Keratinocyte (primary cell): ENCODE data around the gene XIRP1. TPM values are rescaled to one million over a fixed set of nuclear protein-coding genes. Genes with fewer than 3 reads are reported as not detected.

Experiments
- DNase-seq: peaks from one replicate; pipeline ENCODE4 v3.0.0-alpha.2; 2011; ENCODE audit warnings: low read depth, missing footprints, low spot score
- FAIRE-seq: peaks from 2 replicates; lab custom pipeline; 2011; peaks lifted over from hg19 to GRCh38; lab: Jason Lieb, UNC
- H2AFZ ChIP-seq: 2 replicates; pipeline ENCODE4 v1.6.0; 2012; ENCODE audit warnings: low read length, control low read depth, inconsistent platforms; ENCODE audit not compliant: control insufficient read depth
- H3K27ac ChIP-seq: 2 replicates; pipeline ENCODE4 v1.5.1; 2011; ENCODE audit warnings: low read length; ENCODE audit not compliant: control insufficient read depth, insufficient read depth
- H3K27me3 ChIP-seq: 3 replicates; pipeline ENCODE4 v1.6.0; 2011; ENCODE audit warnings: low read length; ENCODE audit not compliant: control insufficient read depth, insufficient read depth; ENCODE audit errors: extremely low read depth
- H3K36me3 ChIP-seq, 2 experiments: 2 replicates in 1 of 2; 3 replicates in 1 of 2; pipeline ENCODE4 v1.5.1; 2011; ENCODE audit warnings: low read length in 2 of 2, mild to moderate bottlenecking in 1 of 2; ENCODE audit not compliant: control insufficient read depth in 2 of 2, insufficient read depth in 2 of 2; ENCODE audit errors: extremely low read depth in 1 of 2
- H3K4me1 ChIP-seq: 3 replicates; pipeline ENCODE4 v1.5.1; 2011; ENCODE audit warnings: low read length; ENCODE audit not compliant: control insufficient read depth, insufficient read depth; ENCODE audit errors: extremely low read depth
- H3K4me2 ChIP-seq: 3 replicates; pipeline ENCODE4 v1.6.0; 2011; ENCODE audit warnings: low read depth, low read length; ENCODE audit not compliant: control insufficient read depth, insufficient read depth; ENCODE audit errors: extremely low read depth
- H3K4me3 ChIP-seq, 3 experiments: fragments of 200-600 bp in 1 of 3; sonication (generic) in 1 of 3; 2 replicates in 2 of 3; 3 replicates in 1 of 3; pipeline ENCODE4 v1.5.1; 2011 to 2016; ENCODE audit warnings: low read length in 3 of 3, mild to moderate bottlenecking in 3 of 3, control low read depth in 2 of 3, inconsistent platforms in 1 of 3, low read depth in 1 of 3, mixed read lengths in 1 of 3, mixed run types in 1 of 3, moderate library complexity in 1 of 3; ENCODE audit not compliant: control insufficient read depth in 2 of 3, insufficient read depth in 2 of 3; ENCODE audit errors: extremely low read depth in 1 of 3
- H3K79me2 ChIP-seq: 2 replicates; pipeline ENCODE4 v1.6.0; 2012; ENCODE audit warnings: low read length; ENCODE audit not compliant: control insufficient read depth, insufficient read depth
- H3K9ac ChIP-seq: 3 replicates; pipeline ENCODE4 v1.6.0; 2011; ENCODE audit warnings: low read length; ENCODE audit not compliant: control insufficient read depth, insufficient read depth; ENCODE audit errors: extremely low read depth
- H3K9me1 ChIP-seq: 3 replicates; pipeline ENCODE4 v1.6.0; 2011; ENCODE audit warnings: low read length; ENCODE audit not compliant: control insufficient read depth, insufficient read depth; ENCODE audit errors: extremely low read depth
- H3K9me3 ChIP-seq: 2 replicates; pipeline ENCODE4 v1.5.1; 2012; ENCODE audit warnings: low read depth, low read length; ENCODE audit not compliant: control insufficient read depth
- H4K20me1 ChIP-seq: 3 replicates; pipeline ENCODE4 v1.6.0; 2011; ENCODE audit warnings: low read length; ENCODE audit not compliant: control insufficient read depth, insufficient read depth; ENCODE audit errors: extremely low read depth
- CTCF ChIP-seq, 3 experiments: IDR thresholded peaks in 1 of 3; conservative IDR thresholded peaks in 1 of 3; optimal IDR thresholded peaks in 1 of 3; 2 replicates in 2 of 3; 3 replicates in 1 of 3; pipeline versions ENCODE3 to v1.5.1; 2011; ENCODE audit warnings: low read length in 3 of 3, mild to moderate bottlenecking in 3 of 3, moderate library complexity in 2 of 3, control low read depth in 1 of 3, inconsistent platforms in 1 of 3; ENCODE audit not compliant: insufficient read depth in 2 of 3; ENCODE audit errors: extremely low read depth in 1 of 3
- EZH2 ChIP-seq: IDR thresholded peaks from one replicate; pipeline ENCODE4 v1.6.1; 2012; ENCODE audit warnings: inconsistent platforms, mild to moderate bottlenecking, low read length, moderate library complexity
- dilution Hi-C: fragments of 300-500 bp; cut with MboI; formaldehyde crosslinking; loops from one replicate; pipeline ENCODE4 v1.7.0; 2020; ENCODE audit warnings: low sequenced_read_pairs; ENCODE audit not compliant: extremely low pct_ligation_motif_present
- polyA plus RNA-seq, 5 experiments: library from polyadenylated mRNA; depleted of rRNA in 3 of 5; stranded (reverse) in 3 of 5; stranded (forward) in 1 of 5; unstranded in 1 of 5; fragments of >200 nt; gene quantifications; 1 replicate in 1 of 5; 2 replicates in 3 of 5; 3 replicates in 1 of 5; pipeline versions ENCODE4 v1.2.1 to v1.2.3, GENCODE V29; 2011 to 2012; ENCODE audit warnings: missing spikeins in 2 of 5, low read depth in 1 of 5, low replicate concordance in 1 of 5

Gene XIRP1
- polyA plus RNA-seq, 1 donor (not counting 4 experiments of a cell fraction or from before 2014, with no cell fraction given): not detected

GRCh38 chr3:39184968-39185285 is 7.5 kb downstream of the XIRP1 start:
- Histone ChIP-seq H3K36me3 (no peaks in the 10 kb centered on the region), H3K4me1 (peaks cover 7% of the 10 kb centered on the region), H3K27me3 (no peaks in the 10 kb centered on the region), H2AFZ (no peak overlapping the region), H3K9ac (no peak overlapping the region), H3K79me2 (no peaks in the 10 kb centered on the region), H3K9me1 (no peaks in the 10 kb centered on the region), H3K4me3 (no peak overlapping the region), H3K9me3 (no peaks in the 10 kb centered on the region), H3K27ac (no peak overlapping the region), H4K20me1 (no peaks in the 10 kb centered on the region), H3K4me2 (no peak overlapping the region)
- TF ChIP-seq EZH2 (no peak), CTCF (optimal IDR thresholded peaks at IDR 0.05 in 1 of 3, IDR thresholded peaks at IDR 0.05 in 1 of 3, conservative IDR thresholded peaks at IDR 0.05 in 1 of 3; ENCODE audit: extremely low read depth in 1 of 3, insufficient read depth in 2 of 3, low read length in 3 of 3) (no peak)
- dilution Hi-C loops: no loop called here
- DNase-seq (no peak), FAIRE-seq (no peak)

GRCh38 chr3:39184081-39184967 is 8.1 kb downstream of the XIRP1 start:
- Histone ChIP-seq H3K79me2 (no peaks in the 10 kb centered on the region), H3K4me2 (no peak overlapping the region), H3K27ac (no peak overlapping the region), H3K9me3 (no peaks in the 10 kb centered on the region), H3K36me3 (no peaks in the 10 kb centered on the region), H3K4me1 (peaks cover 7% of the 10 kb centered on the region), H3K9me1 (no peaks in the 10 kb centered on the region), H3K9ac (no peak overlapping the region), H4K20me1 (no peaks in the 10 kb centered on the region), H3K4me3 (no peak overlapping the region), H3K27me3 (no peaks in the 10 kb centered on the region), H2AFZ (no peak overlapping the region)
- dilution Hi-C loops: no loop called here
- TF ChIP-seq CTCF (optimal IDR thresholded peaks at IDR 0.05 in 1 of 3, IDR thresholded peaks at IDR 0.05 in 1 of 3, conservative IDR thresholded peaks at IDR 0.05 in 1 of 3; ENCODE audit: extremely low read depth in 1 of 3, insufficient read depth in 2 of 3, low read length in 3 of 3) (no peak), EZH2 (no peak)
- FAIRE-seq: no peak
- no peak for DNase-seq
